ENCODE measurements around the gene NUDT14.

Gene NUDT14

GRCh38 chr14:105150368-105151083 lies 30.6 kb downstream of the NUDT14 start:
- Histone ChIP-seq H3K36me3 (ENCODE audit: control insufficient read depth, insufficient read depth, low read length) (no peaks in the 10 kb centered on the region), H3K4me3 (ENCODE audit: low read depth, low read length) (no peak overlapping the region), H3K27me3 (ENCODE audit: control insufficient read depth, insufficient read depth, low read length) (no peaks in the 10 kb centered on the region), H3K27ac (ENCODE audit: low read depth, low read length) (no peak overlapping the region), H3K4me1 (ENCODE audit: control insufficient read depth, insufficient read depth, low read length) (no peaks in the 10 kb centered on the region), H3K9me3 (ENCODE audit: control insufficient read depth, insufficient read depth, low read length) (no peaks in the 10 kb centered on the region), H3K9ac (ENCODE audit: low read depth, low read length) (no peak overlapping the region)

- Histone ChIP-seq H3K9me3 (ENCODE audit: control insufficient read depth, insufficient read depth, low read length) (no peaks in the 10 kb centered on the region), H3K4me3 (ENCODE audit: low read depth, low read length) (no peak overlapping the region), H3K4me1 (ENCODE audit: control insufficient read depth, insufficient read depth, low read length) (no peaks in the 10 kb centered on the region), H3K36me3 (ENCODE audit: control insufficient read depth, insufficient read depth, low read length) (no peaks in the 10 kb centered on the region), H3K27me3 (ENCODE audit: control insufficient read depth, insufficient read depth, low read length) (no peaks in the 10 kb centered on the region), H3K9ac (ENCODE audit: low read depth, low read length) (no peak overlapping the region), H3K27ac (ENCODE audit: low read depth, low read length) (no peak overlapping the region)
These were observed 31.1 kb downstream of the NUDT14 start for GRCh38 chr14:105150026-105150367.

- Histone ChIP-seq H3K27me3 (ENCODE audit: control insufficient read depth, insufficient read depth, low read length) (no peaks in the 10 kb centered on the region), H3K36me3 (ENCODE audit: control insufficient read depth, insufficient read depth, low read length) (no peaks in the 10 kb centered on the region), H3K9ac (ENCODE audit: low read depth, low read length) (no peak overlapping the region), H3K4me3 (ENCODE audit: low read depth, low read length) (no peak overlapping the region), H3K4me1 (ENCODE audit: control insufficient read depth, insufficient read depth, low read length) (no peaks in the 10 kb centered on the region), H3K9me3 (ENCODE audit: control insufficient read depth, insufficient read depth, low read length) (no peaks in the 10 kb centered on the region), H3K27ac (ENCODE audit: low read depth, low read length) (no peak overlapping the region)
These were observed 31.8 kb downstream of the NUDT14 start for GRCh38 chr14:105149146-105149781.

- no peak overlapping the region for H3K4me3 ChIP-seq (ENCODE audit: low read depth, low read length)
- H3K9me3 ChIP-seq (ENCODE audit: control insufficient read depth, insufficient read depth, low read length), result no peaks in the 10 kb centered on the region
- H3K36me3 ChIP-seq (ENCODE audit: control insufficient read depth, insufficient read depth, low read length), result no peaks in the 10 kb centered on the region
These were observed 32.4 kb downstream of the NUDT14 start for GRCh38 chr14:105148604-105149145.

GRCh38 chr14:105147671-105148603 lies 33.2 kb downstream of the NUDT14 start:
- Histone ChIP-seq H3K9ac (ENCODE audit: low read depth, low read length) (no peak overlapping the region), H3K4me1 (ENCODE audit: control insufficient read depth, insufficient read depth, low read length) (no peaks in the 10 kb centered on the region), H3K36me3 (ENCODE audit: control insufficient read depth, insufficient read depth, low read length) (no peaks in the 10 kb centered on the region)

More at GRCh38 chr14:105148604-105149145, 32.4 kb downstream of the NUDT14 start:
- Histone ChIP-seq H3K27ac (ENCODE audit: low read depth, low read length) (no peak overlapping the region), H3K9ac (ENCODE audit: low read depth, low read length) (no peak overlapping the region), H3K27me3 (ENCODE audit: control insufficient read depth, insufficient read depth, low read length) (no peaks in the 10 kb centered on the region), H3K4me1 (ENCODE audit: control insufficient read depth, insufficient read depth, low read length) (no peaks in the 10 kb centered on the region)

GRCh38 chr14:105146976-105147635 lies 34.0 kb downstream of the NUDT14 start:
- Histone ChIP-seq H3K27me3 (ENCODE audit: control insufficient read depth, insufficient read depth, low read length) (no peaks in the 10 kb centered on the region), H3K27ac (ENCODE audit: low read depth, low read length) (no peak overlapping the region), H3K9me3 (ENCODE audit: control insufficient read depth, insufficient read depth, low read length) (no peaks in the 10 kb centered on the region), H3K4me1 (ENCODE audit: control insufficient read depth, insufficient read depth, low read length) (no peaks in the 10 kb centered on the region), H3K9ac (ENCODE audit: low read depth, low read length) (no peak overlapping the region), H3K36me3 (ENCODE audit: control insufficient read depth, insufficient read depth, low read length) (no peaks in the 10 kb centered on the region), H3K4me3 (ENCODE audit: low read depth, low read length) (no peak overlapping the region)

More at GRCh38 chr14:105147671-105148603, 33.2 kb downstream of the NUDT14 start:
- Histone ChIP-seq H3K27ac (ENCODE audit: low read depth, low read length) (no peak overlapping the region), H3K9me3 (ENCODE audit: control insufficient read depth, insufficient read depth, low read length) (no peaks in the 10 kb centered on the region), H3K27me3 (ENCODE audit: control insufficient read depth, insufficient read depth, low read length) (no peaks in the 10 kb centered on the region), H3K4me3 (ENCODE audit: low read depth, low read length) (no peak overlapping the region)

- Histone ChIP-seq H3K4me3 (ENCODE audit: low read depth, low read length) (no peak overlapping the region), H3K27me3 (ENCODE audit: control insufficient read depth, insufficient read depth, low read length) (no peaks in the 10 kb centered on the region), H3K9ac (ENCODE audit: low read depth, low read length) (no peak overlapping the region), H3K4me1 (ENCODE audit: control insufficient read depth, insufficient read depth, low read length) (no peaks in the 10 kb centered on the region), H3K27ac (ENCODE audit: low read depth, low read length) (no peak overlapping the region), H3K9me3 (ENCODE audit: control insufficient read depth, insufficient read depth, low read length) (no peaks in the 10 kb centered on the region), H3K36me3 (ENCODE audit: control insufficient read depth, insufficient read depth, low read length) (no peaks in the 10 kb centered on the region)
These were observed 34.7 kb downstream of the NUDT14 start for GRCh38 chr14:105146181-105146975.

- Histone ChIP-seq H3K36me3 (ENCODE audit: control insufficient read depth, insufficient read depth, low read length) (no peaks in the 10 kb centered on the region), H3K9ac (ENCODE audit: low read depth, low read length) (no peak overlapping the region), H3K27ac (ENCODE audit: low read depth, low read length) (no peak overlapping the region), H3K4me3 (ENCODE audit: low read depth, low read length) (no peak overlapping the region), H3K27me3 (ENCODE audit: control insufficient read depth, insufficient read depth, low read length) (no peaks in the 10 kb centered on the region), H3K4me1 (ENCODE audit: control insufficient read depth, insufficient read depth, low read length) (no peaks in the 10 kb centered on the region), H3K9me3 (ENCODE audit: control insufficient read depth, insufficient read depth, low read length) (no peaks in the 10 kb centered on the region)
These were observed 35.5 kb downstream of the NUDT14 start for GRCh38 chr14:105145381-105146180.

GRCh38 chr14:105144666-105145380 lies 36.3 kb downstream of the NUDT14 start:
- Histone ChIP-seq H3K4me1 (ENCODE audit: control insufficient read depth, insufficient read depth, low read length) (no peaks in the 10 kb centered on the region), H3K27me3 (ENCODE audit: control insufficient read depth, insufficient read depth, low read length) (no peaks in the 10 kb centered on the region), H3K4me3 (ENCODE audit: low read depth, low read length) (no peak overlapping the region), H3K9ac (ENCODE audit: low read depth, low read length) (no peak overlapping the region), H3K9me3 (ENCODE audit: control insufficient read depth, insufficient read depth, low read length) (no peaks in the 10 kb centered on the region; the same call in 1 of the 2 replicates), H3K27ac (ENCODE audit: low read depth, low read length) (no peak overlapping the region), H3K36me3 (ENCODE audit: control insufficient read depth, insufficient read depth, low read length) (no peaks in the 10 kb centered on the region)

All from HUES48 (cell line).